SK-N-SH (cell line): ENCODE measurements around the gene PLAAT1. TPM values are rescaled to one million over a fixed set of nuclear protein-coding genes. Genes with fewer than 3 reads are reported as not detected.

Experiments
- CTCF ChIA-PET: fragments of 300-600, 350-600 bp; formaldehyde crosslinking; extraction: SDS; loops from one replicate; lab custom pipeline; 2021; lab: Yijun Ruan, JAX
- POLR2A ChIA-PET: fragments of 350-600 bp; sonication (Branson Sonifier 250); formaldehyde crosslinking; extraction: SDS; loops from one replicate; lab custom pipeline; 2020; ENCODE audit warnings: antibody characterized with exemption, inconsistent platforms; lab: Yijun Ruan, JAX
- DNase-seq: peaks from one replicate; pipeline ENCODE4 v3.0.0; 2012
- H2AFZ ChIP-seq: fragments of 200-600 bp; sonication (generic); 2 replicates; pipeline ENCODE4 v1.8.1; 2016; ENCODE audit warnings: antibody characterized with exemption, mild to moderate bottlenecking, low read depth
- H3F3A ChIP-seq: fragments of 200-600 bp; sonication (generic); replicated peaks from 2 replicates; pipeline ENCODE3; 2016; ENCODE audit warnings: antibody characterized with exemption, mild to moderate bottlenecking; ENCODE audit not compliant: insufficient read depth
- H3K27ac ChIP-seq, 2 experiments: fragments of 200-500 bp in 1 of 2; fragments of 200-600 bp in 1 of 2; sonication (Bioruptor generic) in 1 of 2; sonication (generic), shearing (Covaris generic) in 1 of 2; 2 replicates each; pipeline versions ENCODE4 v1.5.1 to v1.6.1; 2014 to 2016; ENCODE audit warnings: low read depth in 2 of 2, inconsistent platforms in 1 of 2, low read length in 1 of 2, mild to moderate bottlenecking in 1 of 2, mixed read lengths in 1 of 2
- H3K27me3 ChIP-seq: fragments of 200-600 bp; sonication (generic), shearing (Covaris generic); 2 replicates; pipeline ENCODE4 v1.6.1; 2016; ENCODE audit warnings: mixed run types; ENCODE audit not compliant: insufficient read depth
- H3K36me3 ChIP-seq, 2 experiments: fragments of 200-500 bp in 1 of 2; fragments of 200-600 bp in 1 of 2; sonication (Bioruptor generic) in 1 of 2; sonication (generic) in 1 of 2; replicated peaks in 1 of 2; 2 replicates each; pipeline versions ENCODE3 to v1.5.1; 2014 to 2016; ENCODE audit warnings: low read length in 1 of 2, mild to moderate bottlenecking in 1 of 2; ENCODE audit not compliant: insufficient read depth in 2 of 2, control insufficient read depth in 1 of 2
- H3K4me1 ChIP-seq, 2 experiments: fragments of 200-500 bp in 1 of 2; fragments of 200-600 bp in 1 of 2; sonication (Bioruptor generic) in 1 of 2; sonication (generic), shearing (Covaris generic) in 1 of 2; 2 replicates each; pipeline versions ENCODE4 v1.5.1 to v1.6.1; 2014 to 2016; ENCODE audit warnings: low read depth in 1 of 2, low read length in 1 of 2, mixed run types in 1 of 2; ENCODE audit not compliant: insufficient read depth in 2 of 2, control insufficient read depth in 1 of 2
- H3K4me2 ChIP-seq: fragments of 200-600 bp; sonication (generic), shearing (Covaris generic); 2 replicates; pipeline ENCODE4 v1.6.1; 2017; ENCODE audit warnings: mixed run types
- H3K4me3 ChIP-seq, 2 experiments: fragments of 200-500 bp in 1 of 2; fragments of 200-600 bp in 1 of 2; sonication (Bioruptor generic) in 1 of 2; sonication (generic), shearing (Covaris generic) in 1 of 2; 2 replicates each; pipeline versions ENCODE4 v1.5.1 to v1.8.1; 2014 to 2016; ENCODE audit warnings: low read depth in 2 of 2, inconsistent platforms in 1 of 2, low read length in 1 of 2, mild to moderate bottlenecking in 1 of 2, mixed read lengths in 1 of 2, moderate library complexity in 1 of 2
- H3K79me2 ChIP-seq: fragments of 200-600 bp; sonication (generic); 2 replicates; pipeline ENCODE4 v1.8.1; 2017; ENCODE audit warnings: mild to moderate bottlenecking; ENCODE audit not compliant: insufficient read depth
- H3K9ac ChIP-seq: fragments of 200-600 bp; sonication (generic); 2 replicates; pipeline ENCODE4 v1.6.1; 2017; ENCODE audit warnings: mixed run types
- H3K9me2 ChIP-seq: fragments of 200-600 bp; sonication (generic); 2 replicates; pipeline ENCODE4 v1.6.1; 2017; ENCODE audit warnings: mixed run types
- H3K9me3 ChIP-seq: fragments of 200-600 bp; sonication (generic); 2 replicates; pipeline ENCODE4 v1.6.1; 2017; ENCODE audit warnings: mixed run types, mild to moderate bottlenecking, moderate library complexity
- H4K20me1 ChIP-seq: fragments of 200-600 bp; sonication (generic); 2 replicates; pipeline ENCODE4 v1.6.1; 2017; ENCODE audit warnings: mild to moderate bottlenecking, mixed run types; ENCODE audit not compliant: insufficient read depth
- CHD2 ChIP-seq: fragments of 150-350 bp; IDR thresholded peaks from 2 replicates; pipeline ENCODE4 v1.6.1; 2018; ENCODE audit warnings: low read length; ENCODE audit not compliant: partially characterized antibody
- CTCF ChIP-seq: fragments of 200-600 bp; sonication (generic); IDR thresholded peaks from 2 replicates; pipeline ENCODE4 v1.6.1; 2017; ENCODE audit warnings: antibody characterized with exemption, mild to moderate bottlenecking, moderate library complexity
- EP300 ChIP-seq, 2 experiments: IDR thresholded peaks; 2 replicates each; pipeline versions ENCODE4 v1.4.0 to v1.6.1; 2012; ENCODE audit warnings: borderline replicate concordance in 1 of 2, low read depth in 1 of 2, low read length in 1 of 2
- EZH2phosphoT487 ChIP-seq: fragments of 200-600 bp; sonication (generic); IDR thresholded peaks from 2 replicates; pipeline ENCODE4 v1.6.1; 2017; ENCODE audit warnings: low read depth, mixed run types, mild to moderate bottlenecking, antibody characterized with exemption, moderate library complexity, borderline replicate concordance
- FOXJ3 ChIP-seq: sonication (generic); formaldehyde crosslinking; IDR thresholded peaks from 2 replicates; pipeline ENCODE4 v1.5.1; 2020; ENCODE audit warnings: mild to moderate bottlenecking, missing genetic modification reagents
- MAX ChIP-seq: IDR thresholded peaks from 2 replicates; pipeline ENCODE4 v1.4.0; 2012; ENCODE audit warnings: low read depth
- MEF2A ChIP-seq: IDR thresholded peaks from 2 replicates; pipeline ENCODE4 v1.4.0; 2012; ENCODE audit warnings: low read depth, borderline replicate concordance
- MXI1 ChIP-seq: IDR thresholded peaks from 2 replicates; pipeline ENCODE4 v1.6.1; 2012; ENCODE audit warnings: mild to moderate bottlenecking, low read depth, low read length, improper control_type of control experiment
- PBX3 ChIP-seq: IDR thresholded peaks from 2 replicates; pipeline ENCODE4; 2012
- RCOR1 ChIP-seq: fragments of 150-350 bp; IDR thresholded peaks from 2 replicates; pipeline ENCODE4 v1.6.1; 2017; ENCODE audit warnings: antibody characterized with exemption, low read length
- RFX5 ChIP-seq: IDR thresholded peaks from 2 replicates; pipeline ENCODE4 v1.6.1; 2012; ENCODE audit warnings: mild to moderate bottlenecking, improper control_type of control experiment, low read length
- SIN3A ChIP-seq: IDR thresholded peaks from 2 replicates; pipeline ENCODE4 v1.6.1; 2012; ENCODE audit warnings: low read depth, mild to moderate bottlenecking, low read length, moderate library complexity, borderline replicate concordance
- SMC3 ChIP-seq: IDR thresholded peaks from 2 replicates; pipeline ENCODE4 v1.6.1; 2012; ENCODE audit warnings: low read depth, low read length, improper control_type of control experiment
- TAF1 ChIP-seq: IDR thresholded peaks from 2 replicates; pipeline ENCODE4 v1.6.1; 2012; ENCODE audit warnings: low read depth, mild to moderate bottlenecking, low read length, moderate library complexity, borderline replicate concordance
- TCF12 ChIP-seq: IDR thresholded peaks from 2 replicates; pipeline ENCODE4 v1.4.0; 2012
- TEAD4 ChIP-seq: IDR thresholded peaks from 2 replicates; pipeline ENCODE4 v1.4.0; 2012; ENCODE audit warnings: mild to moderate bottlenecking, borderline replicate concordance; ENCODE audit not compliant: insufficient read depth
- USF1 ChIP-seq: IDR thresholded peaks from 2 replicates; pipeline ENCODE4 v1.4.0; 2012; ENCODE audit warnings: low read depth, borderline replicate concordance
- ZBTB33 ChIP-seq: IDR thresholded peaks from 2 replicates; pipeline ENCODE4 v1.4.0; 2012; ENCODE audit warnings: low read depth, borderline replicate concordance
- WGBS: methylation state at CpG from one replicate; pipeline ENCODE4 v1.1.6; 2017; ENCODE audit warnings: low lambda C conversion rate; 5-methylcytosine and 5-hydroxymethylcytosine counted together
- polyA plus RNA-seq, 3 experiments: library from polyadenylated mRNA; depleted of rRNA; stranded (reverse); fragments of >200 nt; gene quantifications; 2 replicates each; pipeline ENCODE4 v1.2.3, GENCODE V29; 2012

PLAAT1 gene
- polyA plus RNA-seq, 1 of the 3 experiments (the other 2 are of a cell fraction) = 1.6 TPM

- Histone ChIP-seq H3K27me3 (no peaks in the 10 kb centered on the region), H2AFZ (no peak overlapping the region), H4K20me1 (no peaks in the 10 kb centered on the region), H3K27ac (no peak overlapping the region), H3K9me2 (no peaks in the 10 kb centered on the region), H3K4me3 (no peak overlapping the region), H3K9me3 (peaks cover 3% of the 10 kb centered on the region; the same call in 1 of the 2 replicates), H3K4me1 (no peaks in the 10 kb centered on the region), H3K9ac (no peak overlapping the region), H3F3A (no peaks in the 10 kb centered on the region), H3K36me3 (no peaks in the 10 kb centered on the region), H3K4me2 (no peak overlapping the region), H3K79me2 (no peaks in the 10 kb centered on the region)
- no peak for TF ChIP-seq TEAD4
- TF ChIP-seq RCOR1 = no peak
- TF ChIP-seq FOXJ3 = no peak
- TF ChIP-seq CTCF = no peak
- no peak for TF ChIP-seq MEF2A
- TF ChIP-seq USF1 = no peak
- no peak for TF ChIP-seq TAF1
- no peak for TF ChIP-seq TCF12
- no peak for DNase-seq
- CTCF ChIA-PET = no interaction called here
- POLR2A ChIA-PET = no interaction called here
- 11% methylated on average over 4 of the region's 4 CpGs for WGBS
These were observed 9.5 kb downstream of the PLAAT1 start for GRCh38 chr3:193250492-193250891.

- Histone ChIP-seq H3K9me2 (no peaks in the 10 kb centered on the region), H3K27ac (no peak overlapping the region), H3K27me3 (no peaks in the 10 kb centered on the region), H3K9ac (no peak overlapping the region), H3K79me2 (no peaks in the 10 kb centered on the region), H3F3A (no peaks in the 10 kb centered on the region), H4K20me1 (no peaks in the 10 kb centered on the region), H3K4me2 (no peak overlapping the region), H3K4me1 (no peaks in the 10 kb centered on the region), H2AFZ (no peak overlapping the region), H3K4me3 (no peak overlapping the region), H3K36me3 (no peaks in the 10 kb centered on the region), H3K9me3 (peaks cover 3% of the 10 kb centered on the region; the same call in 1 of the 2 replicates)
- ChIA-PET POLR2A (no interaction called here), CTCF (no interaction called here)
- DNase-seq = no peak
- WGBS = 14% methylated on average over 3 of the region's 3 CpGs
- TF ChIP-seq SMC3 (no peak), RCOR1 (no peak), SIN3A (no peak), RFX5 (no peak), MAX (no peak), PBX3 (no peak), CHD2 (no peak), EZH2phosphoT487 (no peak), CTCF (no peak; the same call in 1 of the 2 replicates), EP300 (IDR thresholded peaks at IDR 0.05; ENCODE audit: borderline replicate concordance in 1 of 2, low read depth in 1 of 2, low read length in 1 of 2) (no peak), FOXJ3 (no peak), ZBTB33 (no peak), TAF1 (no peak), MXI1 (no peak)
These were observed 13.1 kb downstream of the PLAAT1 start for GRCh38 chr3:193253986-193254660.
